ENCODE results near the gene RAB44. TPM values are rescaled to one million over a fixed set of nuclear protein-coding genes. Genes with fewer than 3 reads are reported as not detected.
A peak's percentile ranks its signal among the peaks of the same experiment; 100 is the strongest.

RAB44 gene
- total and polyA plus RNA-seq, 2 of the 13 experiments (the other 11 are each of a cell fraction or from before 2014, with no cell fraction given), result not detected

DNA sequence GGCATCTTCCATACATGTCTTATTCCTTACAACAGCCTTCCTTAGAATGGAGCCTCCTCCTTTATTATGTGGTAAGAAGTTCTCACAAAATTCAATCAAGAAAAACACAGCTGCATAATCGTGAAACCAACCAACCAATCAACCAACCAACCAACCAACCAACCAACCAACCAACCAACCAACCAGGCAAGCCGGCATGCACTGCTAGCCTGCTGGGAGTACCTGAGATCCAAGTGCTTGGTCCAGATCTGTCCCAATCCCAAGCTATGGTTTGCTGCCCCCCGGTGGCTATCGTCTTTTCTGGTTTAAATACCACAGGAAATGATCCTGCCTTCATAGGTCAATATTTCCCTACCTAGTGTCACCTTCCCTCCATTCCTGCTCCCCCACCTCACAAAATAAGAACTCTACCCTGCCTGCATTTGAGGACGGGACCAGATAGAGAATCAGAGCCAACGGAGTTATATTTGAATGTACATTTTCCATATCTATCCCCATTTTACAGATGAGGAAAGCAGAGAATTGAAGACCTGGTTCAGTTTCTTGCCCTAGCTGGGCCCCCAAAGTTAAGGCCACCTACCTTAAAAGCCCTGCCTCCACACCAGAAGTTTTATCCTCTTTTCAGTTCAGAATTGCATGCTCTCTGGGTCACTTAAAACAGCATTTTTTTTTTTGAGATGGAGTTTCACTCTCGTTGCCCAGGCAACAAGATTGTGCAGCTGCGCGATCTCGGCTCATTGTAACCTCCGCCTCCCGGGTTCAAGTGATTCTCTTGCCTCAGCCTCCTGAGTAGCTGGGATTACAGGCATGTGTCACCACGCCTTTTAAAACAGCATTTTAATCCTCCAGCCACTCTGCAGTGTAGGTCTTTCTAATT lies 27.1 kb downstream of the RAB44 start (continued):
- TF ChIP-seq ZNF839 (CRISPR knock-in tag; IDR thresholded peaks at IDR 0.05; ENCODE audit: borderline replicate concordance), result no peak
- no peak for TF ChIP-seq TOE1 (CRISPR knock-in tag; IDR thresholded peaks at IDR 0.05)
- no peak for TF ChIP-seq WIZ (CRISPR knock-in tag; IDR thresholded peaks at IDR 0.05)
- TF ChIP-seq TOPORS (CRISPR knock-in tag; IDR thresholded peaks at IDR 0.05), result no peak
- no peak for TF ChIP-seq ZKSCAN5 (CRISPR knock-in tag; IDR thresholded peaks at IDR 0.05)
- peak; percentile 16; the same call in 1 of the 2 replicates for TF ChIP-seq RXRB (CRISPR knock-in tag; IDR thresholded peaks at IDR 0.05; ENCODE audit: borderline replicate concordance)
- TF ChIP-seq, protein P1, sequence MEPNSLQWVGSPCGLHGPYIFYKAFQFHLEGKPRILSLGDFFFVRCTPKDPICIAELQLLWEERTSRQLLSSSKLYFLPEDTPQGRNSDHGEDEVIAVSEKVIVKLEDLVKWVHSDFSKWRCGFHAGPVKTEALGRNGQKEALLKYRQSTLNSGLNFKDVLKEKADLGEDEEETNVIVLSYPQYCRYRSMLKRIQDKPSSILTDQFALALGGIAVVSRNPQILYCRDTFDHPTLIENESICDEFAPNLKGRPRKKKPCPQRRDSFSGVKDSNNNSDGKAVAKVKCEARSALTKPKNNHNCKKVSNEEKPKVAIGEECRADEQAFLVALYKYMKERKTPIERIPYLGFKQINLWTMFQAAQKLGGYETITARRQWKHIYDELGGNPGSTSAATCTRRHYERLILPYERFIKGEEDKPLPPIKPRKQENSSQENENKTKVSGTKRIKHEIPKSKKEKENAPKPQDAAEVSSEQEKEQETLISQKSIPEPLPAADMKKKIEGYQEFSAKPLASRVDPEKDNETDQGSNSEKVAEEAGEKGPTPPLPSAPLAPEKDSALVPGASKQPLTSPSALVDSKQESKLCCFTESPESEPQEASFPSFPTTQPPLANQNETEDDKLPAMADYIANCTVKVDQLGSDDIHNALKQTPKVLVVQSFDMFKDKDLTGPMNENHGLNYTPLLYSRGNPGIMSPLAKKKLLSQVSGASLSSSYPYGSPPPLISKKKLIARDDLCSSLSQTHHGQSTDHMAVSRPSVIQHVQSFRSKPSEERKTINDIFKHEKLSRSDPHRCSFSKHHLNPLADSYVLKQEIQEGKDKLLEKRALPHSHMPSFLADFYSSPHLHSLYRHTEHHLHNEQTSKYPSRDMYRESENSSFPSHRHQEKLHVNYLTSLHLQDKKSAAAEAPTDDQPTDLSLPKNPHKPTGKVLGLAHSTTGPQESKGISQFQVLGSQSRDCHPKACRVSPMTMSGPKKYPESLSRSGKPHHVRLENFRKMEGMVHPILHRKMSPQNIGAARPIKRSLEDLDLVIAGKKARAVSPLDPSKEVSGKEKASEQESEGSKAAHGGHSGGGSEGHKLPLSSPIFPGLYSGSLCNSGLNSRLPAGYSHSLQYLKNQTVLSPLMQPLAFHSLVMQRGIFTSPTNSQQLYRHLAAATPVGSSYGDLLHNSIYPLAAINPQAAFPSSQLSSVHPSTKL (CRISPR knock-in tag; IDR thresholded peaks at IDR 0.05), result peak; percentile 28; the same call in 1 of the 2 replicates
- TF ChIP-seq ZNF567 (CRISPR knock-in tag; IDR thresholded peaks at IDR 0.05; ENCODE audit: borderline replicate concordance), result no peak
- no peak for TF ChIP-seq ZNF772 (CRISPR knock-in tag; IDR thresholded peaks at IDR 0.05)
- TF ChIP-seq GTF3A (CRISPR knock-in tag; conservative IDR thresholded peaks at IDR 0.05), result no peak
- TF ChIP-seq PITX1 (CRISPR knock-in tag; IDR thresholded peaks at IDR 0.05), result no peak
- no peak for TF ChIP-seq ZNF850 (CRISPR knock-in tag; conservative IDR thresholded peaks at IDR 0.05)
- no peak for TF ChIP-seq ARHGAP35 (CRISPR knock-in tag; IDR thresholded peaks at IDR 0.05; ENCODE audit: borderline replicate concordance)
- 0 out of 4 replicates have a peak, but pooled peaks of 1 of the 2 experiments have one; percentile 33 for TF ChIP-seq KLF16 (CRISPR knock-in tag; IDR thresholded peaks at IDR 0.05)
- TF ChIP-seq, protein P2, sequence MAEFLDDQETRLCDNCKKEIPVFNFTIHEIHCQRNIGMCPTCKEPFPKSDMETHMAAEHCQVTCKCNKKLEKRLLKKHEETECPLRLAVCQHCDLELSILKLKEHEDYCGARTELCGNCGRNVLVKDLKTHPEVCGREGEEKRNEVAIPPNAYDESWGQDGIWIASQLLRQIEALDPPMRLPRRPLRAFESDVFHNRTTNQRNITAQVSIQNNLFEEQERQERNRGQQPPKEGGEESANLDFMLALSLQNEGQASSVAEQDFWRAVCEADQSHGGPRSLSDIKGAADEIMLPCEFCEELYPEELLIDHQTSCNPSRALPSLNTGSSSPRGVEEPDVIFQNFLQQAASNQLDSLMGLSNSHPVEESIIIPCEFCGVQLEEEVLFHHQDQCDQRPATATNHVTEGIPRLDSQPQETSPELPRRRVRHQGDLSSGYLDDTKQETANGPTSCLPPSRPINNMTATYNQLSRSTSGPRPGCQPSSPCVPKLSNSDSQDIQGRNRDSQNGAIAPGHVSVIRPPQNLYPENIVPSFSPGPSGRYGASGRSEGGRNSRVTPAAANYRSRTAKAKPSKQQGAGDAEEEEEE (CRISPR knock-in tag; IDR thresholded peaks at IDR 0.05; ENCODE audit: borderline replicate concordance), result no peak
- TF ChIP-seq GATAD2A (CRISPR knock-in tag; IDR thresholded peaks at IDR 0.05), result peak; percentile 61; the same call in 1 of the 2 replicates
- TF ChIP-seq ERF (CRISPR knock-in tag; IDR thresholded peaks at IDR 0.05), result no peak
- no peak for TF ChIP-seq ZNF598 (CRISPR knock-in tag; IDR thresholded peaks at IDR 0.05; ENCODE audit: borderline replicate concordance)
- no peak for TF ChIP-seq MXD4 (CRISPR knock-in tag; IDR thresholded peaks at IDR 0.05)
- TF ChIP-seq ZNF232 (CRISPR knock-in tag; IDR thresholded peaks at IDR 0.05; ENCODE audit: borderline replicate concordance), result no peak
- no peak for TF ChIP-seq ZNF552 (CRISPR knock-in tag; IDR thresholded peaks at IDR 0.05; ENCODE audit: borderline replicate concordance)
- no peak for TF ChIP-seq RAD51 (IDR thresholded peaks at IDR 0.05; ENCODE audit: borderline replicate concordance)
- no peak for TF ChIP-seq CREB1 (IDR thresholded peaks at IDR 0.05)
- no peak for TF ChIP-seq CREB1 (CRISPR knock-in tag; IDR thresholded peaks at IDR 0.05)
- no peak for TF ChIP-seq HMG20B (CRISPR knock-in tag; conservative IDR thresholded peaks at IDR 0.05)
- no peak for TF ChIP-seq NCOR1 (IDR thresholded peaks at IDR 0.05; ENCODE audit: borderline replicate concordance, low read length)
- no peak for TF ChIP-seq ZFP82 (CRISPR knock-in tag; IDR thresholded peaks at IDR 0.05; ENCODE audit: borderline replicate concordance)
